G401.6 (cell line): ENCODE measurements around the gene SLC38A8.

Experiments
- FAIRE-seq: peaks from 2 replicates; lab custom pipeline; 2012; peaks lifted over from hg19 to GRCh38; lab: Jason Lieb, UNC

SLC38A8 gene

GRCh38 chr16:84042308-84042878 is at the start of gene SLC38A8:
Gene SLC38A8, minus strand, starts transcription at chr16:84042795. Its CDS starts 638 bp downstream, at chr16:84042157.
- FAIRE-seq: no peak

- no peak for FAIRE-seq
Measured at GRCh38 chr16:84091460-84091859, 48.9 kb upstream of the SLC38A8 start.

GRCh38 chr16:84090211-84090610 is 47.6 kb upstream of the SLC38A8 start:
- no peak for FAIRE-seq

- no peak for FAIRE-seq
Measured at GRCh38 chr16:84088695-84089395, 46.2 kb upstream of the SLC38A8 start.

GRCh38 chr16:84087466-84088151 is 45.0 kb upstream of the SLC38A8 start:
- no peak for FAIRE-seq

- no peak for FAIRE-seq
Measured at GRCh38 chr16:84087001-84087400, 44.4 kb upstream of the SLC38A8 start.

- FAIRE-seq: no peak
Measured at GRCh38 chr16:84086341-84086740, 43.7 kb upstream of the SLC38A8 start.

- FAIRE-seq: no peak
Measured at GRCh38 chr16:84085773-84086172, 43.2 kb upstream of the SLC38A8 start.

GRCh38 chr16:84085271-84085667 is 42.7 kb upstream of the SLC38A8 start:
- FAIRE-seq: no peak

GRCh38 chr16:84084570-84085270 is 42.1 kb upstream of the SLC38A8 start:
- FAIRE-seq: no peak

- FAIRE-seq: no peak
Measured at GRCh38 chr16:84082835-84083569, 40.4 kb upstream of the SLC38A8 start.

GRCh38 chr16:84082110-84082509 is 39.5 kb upstream of the SLC38A8 start:
- FAIRE-seq: no peak

- FAIRE-seq: no peak
Measured at GRCh38 chr16:84081446-84081989, 38.9 kb upstream of the SLC38A8 start.

GRCh38 chr16:84080813-84081212 is 38.2 kb upstream of the SLC38A8 start:
- no peak for FAIRE-seq

GRCh38 chr16:84080378-84080777 is 37.8 kb upstream of the SLC38A8 start:
- no peak for FAIRE-seq

GRCh38 chr16:84079664-84080063 is 37.1 kb upstream of the SLC38A8 start:
- FAIRE-seq: no peak

- no peak for FAIRE-seq
Measured at GRCh38 chr16:84075376-84075775, 32.8 kb upstream of the SLC38A8 start.

- FAIRE-seq: no peak
Measured at GRCh38 chr16:84074721-84075120, 32.1 kb upstream of the SLC38A8 start.

- no peak for FAIRE-seq
Measured at GRCh38 chr16:84072014-84072413, 29.4 kb upstream of the SLC38A8 start.

GRCh38 chr16:84071121-84071520 is 28.5 kb upstream of the SLC38A8 start:
- no peak for FAIRE-seq

GRCh38 chr16:84069540-84069939 is 26.9 kb upstream of the SLC38A8 start:
- FAIRE-seq: no peak
